Endothelial cell of umbilical vein (primary cell): Measurements from ENCODE around the gene CHMP4A. TPM values are rescaled to one million over a fixed set of nuclear protein-coding genes. Genes with fewer than 3 reads are reported as not detected.

Source experiments
- BruUV-seq: library from RNA; stranded (reverse); fragments of 400-500 nt; replicated peaks from 2 replicates; lab custom pipeline; 2021; lab: Mats Ljungman, UMichigan
- CTCF ChIA-PET: fragments of 300-600, 350-600 bp; sonication (Branson Sonifier 250); formaldehyde crosslinking; loops from one replicate; lab custom pipeline; 2021; ENCODE audit warnings: antibody characterized with exemption, inconsistent platforms; lab: Charles Lee
- POLR2A ChIA-PET: fragments of 300-600, 350-600 bp; sonication (Branson Sonifier 250); formaldehyde crosslinking; loops from one replicate; lab custom pipeline; 2021; ENCODE audit warnings: antibody characterized with exemption, inconsistent platforms; lab: Charles Lee
- DNase-seq: peaks from one replicate; pipeline ENCODE4 v3.0.0-alpha.2; 2011; ENCODE audit warnings: low read depth, low spot score
- FAIRE-seq: peaks from 2 replicates; lab custom pipeline; 2011; peaks lifted over from hg19 to GRCh38; lab: Jason Lieb, UNC
- H2AFZ ChIP-seq: 2 replicates; pipeline ENCODE4 v1.6.0; 2012; ENCODE audit warnings: low read depth, low read length, control low read depth, inconsistent platforms
- H3K27ac ChIP-seq: 2 replicates; pipeline ENCODE4 v1.5.1; 2011; ENCODE audit warnings: low read depth, mild to moderate bottlenecking, control low read depth, low read length, moderate library complexity; ENCODE audit not compliant: insufficient read depth
- H3K27me3 ChIP-seq, 2 experiments: 2 replicates each; pipeline versions ENCODE4 v1.6.0 to v1.6.1; 2011; ENCODE audit warnings: low read length in 2 of 2, mixed read lengths in 1 of 2; ENCODE audit not compliant: control insufficient read depth in 2 of 2, insufficient read depth in 2 of 2
- H3K36me3 ChIP-seq, 2 experiments: 2 replicates in 1 of 2; 3 replicates in 1 of 2; pipeline ENCODE4 v1.5.1; 2011; ENCODE audit warnings: low read length in 2 of 2, mild to moderate bottlenecking in 1 of 2, moderate library complexity in 1 of 2; ENCODE audit not compliant: control insufficient read depth in 2 of 2, insufficient read depth in 2 of 2; ENCODE audit errors: extremely low read depth in 1 of 2
- H3K4me1 ChIP-seq: 3 replicates; pipeline ENCODE4 v1.5.1; 2011; ENCODE audit warnings: mild to moderate bottlenecking, low read length; ENCODE audit not compliant: control insufficient read depth, insufficient read depth; ENCODE audit errors: extremely low read depth
- H3K4me2 ChIP-seq: 2 replicates; pipeline ENCODE4 v1.6.1; 2011; ENCODE audit warnings: low read length, control low read depth, mixed read lengths; ENCODE audit not compliant: insufficient read depth
- H3K4me3 ChIP-seq, 3 experiments: fragments of 200-600 bp in 1 of 3; sonication (generic), shearing (Covaris generic) in 1 of 3; replicated peaks in 1 of 3; 2 replicates each; pipeline ENCODE4 v1.5.1; 2011 to 2016; ENCODE audit warnings: control low read depth in 3 of 3, low read length in 3 of 3, mild to moderate bottlenecking in 2 of 3, inconsistent platforms in 1 of 3, low read depth in 1 of 3, moderate library complexity in 1 of 3; ENCODE audit not compliant: insufficient read depth in 1 of 3
- H3K79me2 ChIP-seq: 2 replicates; pipeline ENCODE4 v1.6.0; 2012; ENCODE audit warnings: low read length, inconsistent platforms; ENCODE audit not compliant: control insufficient read depth, insufficient read depth
- H3K9ac ChIP-seq: replicated peaks from 2 replicates; pipeline ENCODE3; 2011; ENCODE audit warnings: low read length, control low read depth; ENCODE audit not compliant: insufficient read depth; ENCODE audit errors: extremely low read depth
- H3K9me1 ChIP-seq: replicated peaks from 3 replicates; pipeline ENCODE4 v1.6.0; 2011; ENCODE audit warnings: mild to moderate bottlenecking, low read length; ENCODE audit not compliant: control insufficient read depth, insufficient read depth; ENCODE audit errors: extremely low read depth
- H3K9me3 ChIP-seq: replicated peaks from 2 replicates; pipeline ENCODE4 v1.5.1; 2012; ENCODE audit warnings: low read length, inconsistent platforms; ENCODE audit not compliant: control insufficient read depth, insufficient read depth
- H4K20me1 ChIP-seq: replicated peaks from 2 replicates; pipeline ENCODE3; 2011; ENCODE audit warnings: mild to moderate bottlenecking, low read length; ENCODE audit not compliant: control insufficient read depth, insufficient read depth; ENCODE audit errors: extremely low read depth
- FOS ChIP-seq: IDR thresholded peaks from 2 replicates; pipeline ENCODE4 v1.6.1; 2011; ENCODE audit warnings: mild to moderate bottlenecking, low read length, moderate library complexity, borderline replicate concordance; ENCODE audit not compliant: insufficient read depth
- MAX ChIP-seq: IDR thresholded peaks from 2 replicates; pipeline ENCODE4 v1.6.1; 2011; ENCODE audit not compliant: insufficient read depth, insufficient read length
- MYC ChIP-seq: IDR thresholded peaks from one replicate; pipeline ENCODE4 v1.6.1; 2011; ENCODE audit warnings: mild to moderate bottlenecking, low read depth, low read length
- POLR2A ChIP-seq: IDR thresholded peaks from 2 replicates; pipeline ENCODE4 v1.6.1; 2012; ENCODE audit warnings: low read depth, mild to moderate bottlenecking, control low read depth, low read length
- POLR2AphosphoS5 ChIP-seq: IDR thresholded peaks from 2 replicates; pipeline ENCODE4 v1.6.1; 2012; ENCODE audit warnings: low read depth, mild to moderate bottlenecking, control low read depth, low read length, moderate library complexity; ENCODE audit not compliant: insufficient read depth
- dilution Hi-C: fragments of 300-500 bp; cut with MboI; formaldehyde crosslinking; loops from one replicate; pipeline ENCODE4 v1.15.0; 2019; ENCODE audit warnings: low sequenced_read_pairs; ENCODE audit not compliant: extremely low pct_ligation_motif_present
- intact Hi-C: fragments of 100-400 bp; cut with micrococcal nuclease; formaldehyde crosslinking; loops from one replicate; pipeline ENCODE4 v1.10.0; 2022
- polyA plus RNA-seq, 4 experiments: library from polyadenylated mRNA; depleted of rRNA in 3 of 4; stranded (reverse) in 3 of 4; unstranded in 1 of 4; fragments of >200 nt; gene quantifications; 2 replicates each; pipeline versions ENCODE4 v1.2.1 to v1.2.3, GENCODE V29; 2011 to 2012; ENCODE audit warnings: missing spikeins in 1 of 4
- total RNA-seq: library from RNA; stranded (reverse); gene quantifications from 2 replicates; pipeline ENCODE4 v1.2.3, GENCODE V29; 2021

CHMP4A gene
- total and polyA plus RNA-seq, 2 donors (not counting 3 experiments of a cell fraction or from before 2014, with no cell fraction given), result 40.9 to 46.4 TPM

DNA sequence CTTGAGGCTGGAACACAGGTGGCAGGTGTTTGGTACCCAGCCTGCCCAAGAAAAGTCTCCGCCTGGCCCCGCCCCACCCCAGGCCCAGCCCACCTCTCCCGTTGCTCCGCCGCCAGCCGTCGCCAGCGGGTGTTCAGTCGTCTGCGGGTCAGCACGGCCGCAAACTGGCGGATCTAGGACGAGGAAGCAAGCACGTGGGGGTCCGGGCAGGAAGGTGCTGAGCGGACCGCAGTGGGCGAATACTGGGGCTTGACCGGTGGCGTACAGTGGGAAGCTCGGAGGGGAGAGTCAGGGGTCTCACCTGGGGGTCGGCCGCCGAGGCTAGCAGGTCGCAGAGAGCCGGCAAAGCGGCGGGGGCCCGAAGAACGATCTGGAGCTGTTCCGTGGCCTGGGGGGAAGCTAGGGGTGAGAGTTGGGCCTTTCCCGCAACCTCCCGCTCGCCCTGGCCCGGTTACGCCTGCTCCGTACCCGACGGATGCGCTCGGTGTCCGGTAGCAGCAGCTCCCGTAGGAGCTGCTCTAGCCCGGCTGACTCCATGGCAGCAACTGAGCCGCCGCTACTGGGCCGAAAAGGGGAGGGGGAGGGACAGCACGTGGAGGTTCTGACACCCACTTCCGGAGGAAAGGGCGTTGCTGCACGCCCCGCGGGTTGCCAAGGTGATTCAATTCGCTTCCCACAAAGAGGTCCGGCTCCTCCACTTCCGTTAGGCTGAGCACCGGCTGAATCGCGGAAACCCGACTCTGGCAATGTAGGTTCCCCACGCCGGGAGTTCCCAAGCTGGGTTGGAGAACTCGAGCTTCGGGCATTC lies 24.8 kb downstream of the CHMP4A start, which contains the start of gene IPO4:
Gene IPO4 (minus strand): TSS at position 566 of the 808 bp plus-strand sequence. CDS start 29 bp downstream, at position 537.
- Histone ChIP-seq H3K4me2 (peak within 1 kb of the TSS; percentile 75), H3K27me3 (no peaks in the 10 kb centered on the region), H3K9me1 (no peaks in the 10 kb centered on the region), H3K79me2 (peaks cover 17% of the 10 kb centered on the region), H3K36me3 (peaks cover 5 to 35% of the 10 kb centered on the region in 2 experiments), H3K4me1 (peaks cover 6% of the 10 kb centered on the region), H4K20me1 (no peaks in the 10 kb centered on the region), H3K9me3 (no peaks in the 10 kb centered on the region), H3K9ac (peak within 1 kb of the TSS; percentile 42), H3K4me3 (peak within 1 kb of the TSS; percentile 31 to 65 (median 37)), H3K27ac (peak within 1 kb of the TSS; percentile 45), H2AFZ (peak within 1 kb of the TSS; percentile 57)
- FAIRE-seq (peak; percentile 100), DNase-seq (peak; percentile 94)
- no TSS peak for BruUV-seq
- dilution Hi-C loops, result no loop called here
- ChIA-PET POLR2A (interaction anchor here (1.0 kb wide), 1 partner anchor 25 kb away, joined by 5 read pairs; the partner anchor contains the start of gene CHMP4A), CTCF (interaction anchor here (1.0 to 1.6 kb wide), 7 partner anchors 9 to 120 kb away, joined by 3 to 6 read pairs (median 5); partner anchors contain the start of genes CHMP4A, CIDEB, IRF9 and MDP1)
- peak; percentile 100 for TF ChIP-seq MYC
- peak; percentile 94 for TF ChIP-seq POLR2A
- TF ChIP-seq POLR2AphosphoS5, result peak; percentile 95
- TF ChIP-seq FOS, result no peak
- TF ChIP-seq MAX, result peak; percentile 99
- intact Hi-C loops, result loop anchor here (1.0 to 2.0 kb wide), 5 partner anchors 28 to 108 kb away; partner anchors contain the start of genes DCAF11, IRF9, NRL and PSME2
